Measurements from ENCODE around the gene AGBL4. TPM values are rescaled to one million over a fixed set of nuclear protein-coding genes. Genes with fewer than 3 reads are reported as not detected.

AGBL4 gene
- total RNA-seq (ENCODE audit: low replicate concordance): 0.39 and 0.79 TPM in 2 replicates
- long read RNA-seq: 0 reads

- DNase-seq (ENCODE audit: extremely low spot score, unreplicated experiment): no peak
- H3K27ac Mint-ChIP-seq: no peak within 1 kb of the TSS
- H3K4me3 Mint-ChIP-seq: peak within 1 kb of the TSS; percentile 71
- no peaks in the 10 kb centered on the region for H3K36me3 Mint-ChIP-seq
- TF ChIP-seq, protein P1, sequence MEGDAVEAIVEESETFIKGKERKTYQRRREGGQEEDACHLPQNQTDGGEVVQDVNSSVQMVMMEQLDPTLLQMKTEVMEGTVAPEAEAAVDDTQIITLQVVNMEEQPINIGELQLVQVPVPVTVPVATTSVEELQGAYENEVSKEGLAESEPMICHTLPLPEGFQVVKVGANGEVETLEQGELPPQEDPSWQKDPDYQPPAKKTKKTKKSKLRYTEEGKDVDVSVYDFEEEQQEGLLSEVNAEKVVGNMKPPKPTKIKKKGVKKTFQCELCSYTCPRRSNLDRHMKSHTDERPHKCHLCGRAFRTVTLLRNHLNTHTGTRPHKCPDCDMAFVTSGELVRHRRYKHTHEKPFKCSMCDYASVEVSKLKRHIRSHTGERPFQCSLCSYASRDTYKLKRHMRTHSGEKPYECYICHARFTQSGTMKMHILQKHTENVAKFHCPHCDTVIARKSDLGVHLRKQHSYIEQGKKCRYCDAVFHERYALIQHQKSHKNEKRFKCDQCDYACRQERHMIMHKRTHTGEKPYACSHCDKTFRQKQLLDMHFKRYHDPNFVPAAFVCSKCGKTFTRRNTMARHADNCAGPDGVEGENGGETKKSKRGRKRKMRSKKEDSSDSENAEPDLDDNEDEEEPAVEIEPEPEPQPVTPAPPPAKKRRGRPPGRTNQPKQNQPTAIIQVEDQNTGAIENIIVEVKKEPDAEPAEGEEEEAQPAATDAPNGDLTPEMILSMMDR (conservative IDR thresholded peaks at IDR 0.05): no peak
- H3K9me3 Mint-ChIP-seq: no peaks in the 10 kb centered on the region
- H3K4me1 Mint-ChIP-seq (ENCODE audit: unreplicated experiment): no peaks in the 10 kb centered on the region
- peaks cover 13% of the 10 kb centered on the region for H3K27me3 Mint-ChIP-seq
Observed at GRCh38 chr1:50023292-50024159, at the start of gene AGBL4. TSS of gene AGBL4 (minus strand) at chr1:50023954.

DNA sequence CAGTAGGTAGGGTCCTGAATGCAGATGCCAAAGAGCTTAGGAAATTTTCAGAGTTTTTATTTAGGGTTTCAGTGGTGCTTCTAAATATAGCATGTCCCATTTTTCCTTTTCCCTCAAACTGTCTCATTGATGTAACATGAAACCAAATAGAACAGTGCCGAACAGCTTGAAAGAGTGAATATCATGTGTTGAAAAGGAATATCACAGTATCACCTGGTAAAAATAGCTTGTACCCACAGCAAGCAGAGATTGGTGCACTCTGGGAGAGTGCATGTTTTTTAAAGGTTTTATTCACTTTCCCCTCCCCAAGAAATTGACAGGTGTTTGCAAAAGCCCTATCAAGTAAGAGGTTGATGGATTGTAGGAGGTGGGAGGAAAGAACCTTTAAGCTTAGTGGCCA lies 43.1 kb upstream of the AGBL4 start:
- TF ChIP-seq, protein P1 (conservative IDR thresholded peaks at IDR 0.05): no peak
- H3K9me3 Mint-ChIP-seq: no peaks in the 10 kb centered on the region
- no peak overlapping the region for H3K4me3 Mint-ChIP-seq
- H3K27ac Mint-ChIP-seq: no peak overlapping the region
- H3K27me3 Mint-ChIP-seq: peaks cover 3% of the 10 kb centered on the region
- H3K4me1 Mint-ChIP-seq (ENCODE audit: unreplicated experiment): no peaks in the 10 kb centered on the region
- no peak for DNase-seq (ENCODE audit: extremely low spot score, unreplicated experiment)
- H3K36me3 Mint-ChIP-seq: no peaks in the 10 kb centered on the region

DNA sequence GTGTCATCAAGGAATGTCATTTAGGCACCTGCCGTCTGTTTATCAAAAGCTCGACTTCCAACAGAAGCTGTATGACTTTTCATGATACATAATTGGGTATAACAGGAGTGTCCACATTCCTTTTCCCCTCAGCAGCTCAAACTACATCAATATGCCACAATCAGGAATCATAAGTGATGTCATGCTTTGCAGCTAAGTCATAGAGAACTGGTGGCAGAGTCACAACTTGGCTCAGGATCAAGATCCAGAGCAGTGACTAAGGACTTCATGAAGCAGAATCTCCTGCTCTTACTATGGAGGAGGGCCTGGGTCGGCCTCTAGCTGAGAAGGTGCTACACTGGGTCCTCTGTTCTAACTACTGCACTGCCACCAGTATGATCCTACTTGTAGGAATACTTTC lies 36.5 kb upstream of the AGBL4 start:
- H3K9me3 Mint-ChIP-seq: no peaks in the 10 kb centered on the region
- H3K27ac Mint-ChIP-seq: peak overlapping the region; percentile 83
- no peak overlapping the region for H3K4me3 Mint-ChIP-seq
- DNase-seq (ENCODE audit: extremely low spot score, unreplicated experiment): no peak
- no peaks in the 10 kb centered on the region for H3K36me3 Mint-ChIP-seq
- no peaks in the 10 kb centered on the region for H3K27me3 Mint-ChIP-seq
- H3K4me1 Mint-ChIP-seq (ENCODE audit: unreplicated experiment): no peaks in the 10 kb centered on the region
- TF ChIP-seq, protein P1 (conservative IDR thresholded peaks at IDR 0.05): no peak

GRCh38 chr1:50048791-50049190 lies 25.0 kb upstream of the AGBL4 start:
- Mint-ChIP-seq H3K27ac (no peak overlapping the region), H3K4me3 (peak overlapping the region; percentile 40), H3K4me1 (ENCODE audit: unreplicated experiment) (no peaks in the 10 kb centered on the region), H3K27me3 (peaks cover 33% of the 10 kb centered on the region), H3K36me3 (no peaks in the 10 kb centered on the region), H3K9me3 (no peaks in the 10 kb centered on the region)
- TF ChIP-seq, protein P1 (conservative IDR thresholded peaks at IDR 0.05): no peak
- no peak for DNase-seq (ENCODE audit: extremely low spot score, unreplicated experiment)

- TF ChIP-seq, protein P1 (conservative IDR thresholded peaks at IDR 0.05): no peak
- no peaks in the 10 kb centered on the region for H3K4me1 Mint-ChIP-seq (ENCODE audit: unreplicated experiment)
- H3K27me3 Mint-ChIP-seq: peaks cover 36% of the 10 kb centered on the region
- no peaks in the 10 kb centered on the region for H3K9me3 Mint-ChIP-seq
- peak overlapping the region; percentile 40 for H3K4me3 Mint-ChIP-seq
- no peak overlapping the region for H3K27ac Mint-ChIP-seq
- no peaks in the 10 kb centered on the region for H3K36me3 Mint-ChIP-seq
- DNase-seq (ENCODE audit: extremely low spot score, unreplicated experiment): no peak
Observed at GRCh38 chr1:50047916-50048694, 24.4 kb upstream of the AGBL4 start.
